NCI-H446 (cell line): ENCODE data around the gene AOX1.
"Not testable (repeated sequence)": the region's sequence is repeated elsewhere in the genome, so short reads cannot be mapped to it uniquely, and the experiment has no call there.

ENCODE experiments used
- DNase-seq, 2 experiments: peaks; one replicate each; lab custom pipeline; 2025; lab: John Stamatoyannopoulos, UW

AOX1 gene

DNA sequence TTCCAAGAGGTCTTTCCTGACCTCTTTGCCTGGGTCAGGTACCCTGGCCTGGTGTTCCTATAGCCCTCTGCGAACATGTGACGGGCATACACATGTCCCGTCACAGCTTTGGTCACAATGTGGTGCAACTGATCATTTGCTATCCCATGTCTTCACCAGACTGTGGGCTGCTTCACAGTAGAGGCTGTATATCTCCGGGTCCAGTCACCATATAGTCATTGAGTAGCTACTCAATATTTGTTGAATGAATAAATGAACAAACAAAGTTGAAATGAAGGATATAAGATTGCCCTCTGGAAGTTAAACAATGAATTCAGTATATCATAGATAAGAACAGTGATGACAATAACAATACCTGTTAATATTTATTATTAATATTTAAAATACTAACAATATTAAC, 16.8 kb downstream of the AOX1 start:
- no peak for DNase-seq

DNA sequence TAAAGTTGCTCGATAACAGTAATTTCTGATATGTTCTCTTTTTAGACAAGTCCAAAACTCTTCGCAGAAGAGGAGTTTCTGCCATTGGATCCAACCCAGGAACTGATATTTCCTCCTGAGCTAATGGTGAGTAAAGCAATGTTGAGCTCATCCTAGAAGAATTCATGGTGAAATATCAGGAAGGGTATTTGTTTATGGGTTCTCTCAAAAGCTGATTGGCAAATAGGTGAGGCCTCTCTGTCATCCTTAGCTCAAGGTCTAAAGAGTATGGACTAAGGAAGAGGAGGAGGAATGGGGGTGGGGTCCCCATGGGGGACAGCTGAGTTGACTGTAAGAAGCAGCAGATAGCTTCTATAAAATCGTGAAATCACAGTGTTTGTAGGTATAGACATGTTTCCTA, 18.2 kb downstream of the AOX1 start:
- no peak for DNase-seq

DNA sequence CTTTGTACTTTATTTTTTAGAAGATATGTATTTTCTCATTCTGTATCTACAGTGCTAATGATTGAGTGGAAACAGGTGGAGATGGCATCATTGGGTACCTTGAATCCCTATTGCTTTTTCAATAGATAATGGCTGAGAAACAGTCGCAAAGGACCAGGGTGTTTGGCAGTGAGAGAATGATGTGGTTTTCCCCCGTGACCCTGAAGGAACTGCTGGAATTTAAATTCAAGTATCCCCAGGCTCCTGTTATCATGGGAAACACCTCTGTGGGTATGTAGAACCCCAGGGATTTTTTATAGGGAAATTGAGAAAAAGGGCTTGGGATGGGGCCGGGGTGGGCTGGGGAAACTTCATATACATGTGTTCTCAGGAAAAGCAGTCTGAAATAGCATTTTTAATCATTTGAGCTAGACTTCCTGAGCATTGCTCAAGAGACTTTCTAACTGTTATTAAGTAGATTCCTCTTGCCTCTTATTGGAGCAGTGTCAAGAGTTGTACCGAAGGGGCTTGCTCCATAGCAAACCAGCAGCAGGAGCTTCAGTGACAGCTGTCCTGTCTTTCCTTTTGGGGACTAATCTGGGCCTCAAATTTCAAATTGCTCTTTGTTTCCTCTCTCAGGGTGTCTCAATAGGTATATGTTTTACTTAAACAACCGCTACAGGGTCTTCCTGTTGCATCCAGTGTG, 18.9 kb downstream of the AOX1 start:
- DNase-seq = no peak

DNA sequence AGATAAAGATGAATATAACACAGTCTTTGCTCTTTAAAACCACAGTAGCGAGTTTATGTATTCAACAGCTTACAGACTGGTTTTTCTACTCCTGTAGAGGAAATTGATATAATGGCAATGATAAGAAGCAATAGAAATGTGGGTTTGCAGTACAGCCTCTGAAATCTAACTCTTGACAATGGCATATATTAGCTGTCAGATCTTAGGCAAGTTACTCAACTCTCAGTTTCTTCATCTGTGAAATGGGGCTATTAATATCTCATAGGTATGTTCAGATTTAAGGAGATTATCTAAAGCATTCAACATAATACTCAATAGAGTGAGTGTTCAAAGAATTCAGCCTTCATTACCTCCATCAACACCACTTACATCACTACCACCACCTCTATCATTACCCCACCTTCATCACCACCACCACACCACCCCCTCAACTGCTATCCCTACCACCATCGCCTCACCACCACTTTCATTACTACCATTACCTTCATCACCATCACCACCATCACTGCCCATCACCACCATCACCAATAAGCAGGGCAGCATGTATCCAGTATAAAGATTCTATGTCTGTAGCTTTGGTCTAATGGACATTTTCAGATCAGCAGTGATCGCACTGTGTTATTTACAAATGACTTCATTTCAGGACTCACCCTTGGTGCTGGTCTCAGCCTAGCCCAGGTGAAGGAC, 22.7 kb downstream of the AOX1 start:
- no peak for DNase-seq

DNA sequence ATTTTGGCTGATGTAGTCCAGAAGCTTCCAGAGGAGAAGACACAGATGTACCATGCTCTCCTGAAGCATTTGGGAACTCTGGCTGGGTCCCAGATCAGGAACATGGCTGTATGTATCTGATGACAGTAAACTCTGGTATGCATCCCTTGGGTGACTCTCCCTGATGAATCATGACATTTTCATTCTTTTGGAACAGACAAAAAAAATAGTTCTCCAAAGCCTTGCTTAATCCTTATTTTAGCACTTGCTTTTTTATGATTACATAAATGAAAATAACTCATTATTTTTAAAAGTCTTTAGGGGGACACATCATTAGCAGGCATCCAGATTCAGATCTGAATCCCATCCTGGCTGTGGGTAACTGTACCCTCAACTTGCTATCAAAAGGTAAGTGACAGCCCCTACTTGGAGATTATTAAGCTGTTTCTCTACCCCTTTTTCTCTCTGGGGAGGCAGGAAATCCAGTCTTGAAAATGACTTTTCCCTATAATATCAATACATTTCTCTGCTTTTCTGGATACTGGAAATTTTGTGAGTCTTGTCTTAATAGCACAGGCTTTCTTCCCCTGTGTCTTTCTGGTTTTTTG, 23.3 kb downstream of the AOX1 start:
- no peak for DNase-seq

DNA sequence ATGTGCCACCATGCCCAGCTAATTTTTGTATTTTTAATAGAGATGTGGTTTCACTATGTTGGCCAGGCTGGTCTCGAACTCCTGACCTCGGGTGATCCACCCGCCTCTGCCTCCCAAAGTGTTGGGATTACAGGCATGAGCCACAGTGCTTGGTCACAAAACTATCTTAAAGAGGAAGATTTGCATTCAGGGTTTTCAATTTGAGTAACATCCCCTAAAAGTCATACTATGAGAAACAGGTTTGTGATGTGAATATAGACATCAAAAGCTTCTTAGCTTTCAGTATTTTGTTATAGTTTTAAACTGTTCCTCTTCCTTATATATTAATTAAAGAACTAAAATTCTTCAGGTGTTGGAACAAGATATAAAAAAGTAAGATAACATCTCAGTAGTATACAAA, 24.4 kb downstream of the AOX1 start:
- not testable (repeated sequence) for DNase-seq

DNA sequence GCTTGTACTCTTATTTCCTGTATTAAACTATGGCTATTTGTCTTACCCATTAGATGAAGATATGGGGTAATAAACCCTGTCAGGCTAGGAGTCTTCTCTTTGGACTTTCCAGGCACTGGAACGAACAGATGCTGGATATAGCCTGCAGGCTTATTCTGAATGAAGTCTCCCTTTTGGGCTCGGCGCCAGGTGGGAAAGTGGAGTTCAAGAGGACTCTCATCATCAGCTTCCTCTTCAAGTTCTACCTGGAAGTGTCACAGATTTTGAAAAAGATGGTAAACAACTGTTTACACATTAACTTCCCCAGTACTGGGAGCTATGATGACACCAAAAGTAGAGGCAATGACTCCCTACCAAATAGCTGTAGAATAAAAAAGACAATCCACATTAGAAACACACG, 27.9 kb downstream of the AOX1 start:
- DNase-seq = no peak

DNA sequence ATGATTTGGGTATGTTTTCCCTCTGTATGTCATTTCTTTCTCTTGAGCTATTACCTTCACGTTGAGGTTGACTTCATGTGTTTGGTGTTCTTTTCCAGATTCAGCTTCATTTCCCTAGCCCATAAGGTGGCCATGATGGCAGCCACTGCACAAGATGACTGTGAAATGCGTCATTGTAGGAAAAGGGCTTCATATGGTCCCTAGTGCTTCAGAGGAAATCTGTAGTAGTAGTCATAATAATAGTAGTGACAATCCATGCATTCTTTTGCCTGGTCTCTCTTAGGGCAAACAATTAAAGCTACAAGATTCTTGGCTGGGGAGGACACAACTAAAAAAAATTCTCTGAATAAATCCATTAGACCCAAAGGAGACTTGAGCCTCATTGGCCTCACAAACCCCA, 28.4 kb downstream of the AOX1 start:
- DNase-seq = no peak

DNA sequence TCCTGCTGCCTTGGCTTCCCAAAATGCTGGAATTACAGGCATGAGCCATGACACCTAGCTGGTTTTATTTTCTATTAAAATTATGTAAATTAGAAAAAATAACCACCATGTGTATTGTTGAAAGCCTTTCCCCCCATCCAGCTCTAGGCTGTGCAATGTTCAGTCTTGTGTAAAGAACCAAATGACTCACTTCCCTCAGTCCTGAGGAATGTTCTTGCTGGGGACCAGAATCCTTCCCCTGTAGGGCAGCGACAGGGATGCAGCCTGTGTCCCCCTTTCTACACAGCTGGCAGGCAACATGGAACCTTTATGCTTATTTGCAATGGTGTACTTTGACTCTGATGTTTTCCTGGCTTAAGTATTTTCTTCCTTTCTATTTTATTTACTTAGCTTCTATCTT, 29.4 kb downstream of the AOX1 start:
- no peak for DNase-seq

DNA sequence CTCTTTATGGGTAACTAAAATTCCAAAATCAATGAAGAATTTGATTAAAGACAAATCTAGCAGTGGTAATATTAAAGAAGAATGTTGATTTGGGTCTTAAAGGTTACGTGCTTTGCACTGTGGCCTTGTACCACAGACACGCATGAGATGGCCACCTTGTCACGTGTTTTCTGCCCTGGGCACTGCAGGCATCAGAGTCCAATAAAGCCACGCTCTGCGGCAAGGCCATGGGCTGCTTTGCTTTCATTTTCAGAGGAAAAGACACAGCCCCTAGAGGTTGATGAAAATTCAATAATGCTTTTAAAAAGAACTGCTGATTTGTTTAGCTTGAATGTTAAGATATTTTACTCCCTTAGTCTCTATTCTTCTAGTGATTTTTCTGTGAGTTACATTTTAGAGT, 30.4 kb downstream of the AOX1 start:
- no peak for DNase-seq

DNA sequence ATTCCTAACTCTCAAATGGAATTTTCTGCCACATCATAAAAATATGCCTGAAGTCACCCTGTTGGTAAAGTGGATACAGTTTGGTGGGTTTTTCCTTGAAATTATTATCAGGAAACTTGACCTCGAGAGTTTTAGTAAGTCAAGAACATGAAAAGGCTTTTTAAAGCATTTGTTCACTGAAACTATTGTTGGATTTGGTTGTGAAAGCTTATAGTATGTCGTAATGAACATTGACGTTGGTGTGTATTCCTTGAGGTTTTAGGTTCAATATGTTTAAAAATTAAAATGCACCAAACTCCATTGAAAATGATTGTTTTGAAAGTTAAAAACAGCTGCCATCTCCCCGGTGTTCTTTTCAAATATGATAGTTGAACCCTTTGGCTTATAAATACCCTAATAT, 30.8 kb downstream of the AOX1 start:
- DNase-seq = no peak

DNA sequence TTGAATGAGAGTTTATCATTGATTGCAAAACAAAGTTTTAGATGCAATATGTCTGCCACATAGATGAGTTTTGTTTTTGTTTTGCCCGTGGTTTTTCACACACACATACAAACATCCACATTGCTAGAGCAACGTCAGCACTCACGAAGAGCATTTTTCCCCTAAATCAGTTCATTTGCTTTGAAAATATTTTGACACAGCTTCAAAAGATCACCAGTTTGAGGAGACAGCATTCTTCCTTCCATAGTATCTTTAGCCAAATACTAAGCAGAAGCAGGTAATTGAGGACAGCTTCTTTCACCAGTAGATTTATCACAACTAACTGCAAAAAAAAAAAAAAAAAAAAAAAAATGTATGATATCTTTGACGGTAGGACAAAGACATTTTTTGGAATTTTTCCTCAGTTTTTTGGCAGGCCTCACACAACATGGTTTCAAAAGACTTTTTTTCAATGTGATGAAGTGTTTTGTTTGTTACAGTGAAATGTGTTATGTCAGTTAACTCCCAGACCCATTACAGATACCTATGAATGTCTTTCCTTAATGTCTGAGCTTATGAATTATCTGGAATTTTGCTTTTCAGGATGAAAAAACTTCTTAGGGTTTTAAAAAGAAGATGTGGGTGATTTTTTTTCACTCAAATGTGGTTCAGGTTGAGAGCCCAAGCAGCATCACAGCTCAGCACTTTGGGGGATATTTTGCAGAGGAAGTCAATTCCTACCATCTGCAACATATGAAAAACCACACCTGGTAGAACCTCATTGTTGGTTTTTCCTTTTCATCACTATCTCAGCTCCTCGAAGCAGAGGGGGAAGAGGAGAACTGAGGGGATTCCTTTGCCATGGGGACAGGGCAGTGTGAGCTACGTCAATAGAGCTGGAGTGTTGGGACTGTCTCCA, 31.6 kb downstream of the AOX1 start:
- DNase-seq = no peak

DNA sequence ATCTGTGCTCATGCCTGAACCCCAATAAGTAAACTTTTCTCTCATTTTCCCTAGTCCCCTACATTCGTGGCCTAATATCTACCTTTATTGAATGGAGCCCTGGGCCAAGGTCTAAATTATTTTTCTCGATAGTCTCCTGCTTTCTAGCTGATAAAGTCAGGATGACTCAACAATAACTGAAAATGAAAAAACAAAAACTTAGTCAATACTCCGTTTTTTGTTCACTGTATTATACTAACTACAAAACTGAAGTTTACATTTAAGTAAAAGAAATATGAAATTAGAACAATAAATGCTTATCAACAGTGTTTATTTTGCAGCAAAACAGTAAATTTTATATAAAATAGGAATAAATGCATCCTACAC, 32.2 kb downstream of the AOX1 start:
- DNase-seq = no peak

DNA sequence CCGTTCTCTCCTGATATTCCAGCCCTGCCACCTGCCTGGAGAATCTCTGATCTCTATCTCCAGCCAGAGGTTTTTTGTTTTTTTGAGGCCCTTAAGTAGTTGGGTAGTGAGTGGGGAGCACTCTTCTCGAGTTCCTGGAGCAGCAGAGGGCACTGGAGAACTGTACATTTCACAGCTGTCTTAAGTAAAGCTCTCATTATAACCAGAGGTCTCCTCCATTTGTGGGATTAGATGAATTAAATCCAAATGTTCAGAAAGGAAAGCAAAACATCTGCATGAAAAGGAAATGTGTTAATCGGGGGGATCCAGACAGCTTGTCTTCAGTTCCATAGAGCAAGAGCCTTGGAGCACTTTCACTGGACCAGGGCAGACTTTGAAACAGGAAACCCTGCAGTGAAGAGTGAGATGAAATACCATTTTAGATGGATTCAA, 32.8 kb downstream of the AOX1 start:
- DNase-seq = no peak

DNA sequence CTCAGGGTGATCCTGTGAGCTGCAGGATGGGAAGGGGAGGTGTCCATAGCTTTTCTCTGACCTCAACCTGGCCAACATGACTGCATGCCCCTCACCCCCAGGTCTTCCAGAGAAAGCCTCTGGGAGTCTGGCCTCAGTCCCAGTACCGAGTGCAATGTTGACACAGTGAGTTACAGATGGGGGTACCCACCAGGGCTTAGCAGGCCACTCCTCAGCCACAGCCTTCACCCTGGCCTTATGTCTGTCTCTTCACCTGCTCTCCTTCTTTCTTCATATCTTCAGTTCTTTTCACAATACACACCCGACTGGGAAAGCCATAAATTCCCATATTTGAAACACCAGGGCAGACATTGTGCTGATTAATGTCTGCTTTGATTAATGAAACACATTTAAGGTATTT, 33.5 kb downstream of the AOX1 start:
- no peak for DNase-seq

DNA sequence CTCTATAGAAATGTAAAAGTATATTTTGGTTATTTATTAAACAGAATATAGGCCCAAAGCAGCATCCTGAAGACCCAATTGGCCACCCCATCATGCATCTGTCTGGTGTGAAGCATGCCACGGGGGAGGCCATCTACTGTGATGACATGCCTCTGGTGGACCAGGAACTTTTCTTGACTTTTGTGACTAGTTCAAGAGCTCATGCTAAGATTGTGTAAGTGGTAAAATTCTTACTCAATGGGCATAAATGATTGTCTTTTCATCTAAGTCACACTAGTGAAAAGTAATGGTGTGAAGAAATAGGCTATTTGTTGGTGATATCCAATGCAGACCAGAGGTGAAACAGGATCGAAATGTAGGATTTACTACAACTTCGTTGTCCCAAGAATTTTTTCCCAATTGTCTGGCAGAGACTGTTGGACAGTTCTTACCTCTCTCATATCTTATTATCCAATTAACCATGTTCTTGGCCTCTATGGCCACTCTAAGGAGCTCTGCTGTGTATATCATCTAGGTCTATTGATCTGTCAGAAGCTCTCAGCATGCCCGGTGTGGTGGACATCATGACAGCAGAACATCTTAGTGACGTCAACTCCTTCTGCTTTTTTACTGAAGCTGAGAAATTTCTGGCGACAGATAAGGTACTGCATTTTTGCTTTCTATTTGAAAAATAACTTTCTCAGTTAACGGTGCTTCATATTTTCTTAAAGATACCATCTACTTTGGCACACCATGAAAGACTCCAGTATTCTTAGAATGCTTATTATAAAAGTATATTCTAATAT, 35.0 kb downstream of the AOX1 start:
- no peak for DNase-seq

DNA sequence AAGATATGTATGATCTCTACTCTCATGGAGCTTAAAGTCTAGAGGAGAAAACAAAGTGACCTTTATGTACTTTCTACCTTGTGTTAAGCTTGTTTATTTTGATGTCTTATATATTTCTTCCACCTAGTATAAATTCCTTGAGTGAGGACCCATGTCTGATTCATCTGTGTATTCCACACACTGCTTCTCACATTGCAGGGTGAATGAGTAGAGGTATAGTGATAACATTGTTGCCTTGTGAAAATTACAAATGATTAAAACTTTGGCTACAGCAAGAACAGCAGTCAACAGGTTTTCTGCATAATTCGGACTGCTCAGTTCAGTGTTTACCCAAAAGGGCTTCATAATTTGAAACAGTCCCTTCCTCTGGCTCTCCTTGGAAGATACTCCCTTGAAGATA, 36.3 kb downstream of the AOX1 start:
- no peak for DNase-seq

DNA sequence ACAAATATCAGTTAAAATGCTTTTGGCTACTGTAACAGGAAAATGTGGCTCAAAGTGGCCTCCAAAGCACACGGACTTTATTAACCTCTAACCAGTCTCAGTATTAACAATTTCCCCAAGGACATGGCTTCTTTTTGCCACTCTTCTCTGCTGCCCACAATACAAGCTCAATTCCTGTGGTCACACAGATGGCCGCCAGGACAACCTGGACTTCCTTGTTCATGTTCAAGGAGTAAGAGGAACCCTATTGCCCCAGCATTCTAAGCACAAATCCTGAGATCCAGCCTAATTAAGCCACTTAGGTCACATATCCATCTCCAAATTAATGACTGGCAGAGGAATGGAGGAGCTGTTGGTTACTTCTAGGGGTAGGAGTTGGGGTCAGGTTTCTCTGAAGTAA, 38.2 kb downstream of the AOX1 start:
- DNase-seq = no peak

DNA sequence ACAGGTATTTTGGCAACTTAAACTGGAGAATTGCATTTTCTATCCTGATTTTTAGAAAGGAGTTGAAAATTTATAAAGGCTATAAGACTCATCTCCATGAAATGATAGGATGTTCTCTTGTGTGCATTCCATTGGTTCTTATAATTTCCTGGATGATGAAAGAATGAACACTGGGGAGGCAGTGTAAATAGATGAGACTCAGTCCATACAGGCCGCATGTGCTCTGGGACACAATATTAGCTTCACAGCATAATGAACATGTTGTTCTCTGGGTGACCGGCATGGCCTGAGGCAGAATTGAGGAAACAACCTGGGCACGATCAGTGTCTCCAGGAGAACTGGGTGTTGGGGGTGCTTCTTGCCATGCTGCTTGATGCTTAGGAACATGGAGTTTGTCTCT, 38.8 kb downstream of the AOX1 start:
- DNase-seq = no peak

DNA sequence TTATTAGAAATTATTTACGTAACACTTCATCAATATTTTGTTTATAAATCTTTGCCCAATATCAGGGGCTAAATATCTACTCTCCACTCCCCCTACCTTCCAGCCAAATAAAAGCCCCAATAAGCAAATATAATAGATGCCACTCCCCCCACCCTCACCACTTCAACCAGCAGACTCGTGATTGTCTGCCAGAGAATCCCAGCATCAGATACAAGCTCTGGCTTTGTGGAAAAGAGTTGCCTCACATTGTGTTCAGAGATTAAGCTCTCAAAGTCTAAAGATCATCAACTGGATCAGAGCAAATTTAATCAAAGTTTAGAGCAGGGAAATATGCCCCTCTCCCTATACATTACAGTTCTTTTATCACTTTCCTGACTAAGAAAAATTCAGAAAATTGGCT, 39.5 kb downstream of the AOX1 start:
- no peak for DNase-seq

DNA sequence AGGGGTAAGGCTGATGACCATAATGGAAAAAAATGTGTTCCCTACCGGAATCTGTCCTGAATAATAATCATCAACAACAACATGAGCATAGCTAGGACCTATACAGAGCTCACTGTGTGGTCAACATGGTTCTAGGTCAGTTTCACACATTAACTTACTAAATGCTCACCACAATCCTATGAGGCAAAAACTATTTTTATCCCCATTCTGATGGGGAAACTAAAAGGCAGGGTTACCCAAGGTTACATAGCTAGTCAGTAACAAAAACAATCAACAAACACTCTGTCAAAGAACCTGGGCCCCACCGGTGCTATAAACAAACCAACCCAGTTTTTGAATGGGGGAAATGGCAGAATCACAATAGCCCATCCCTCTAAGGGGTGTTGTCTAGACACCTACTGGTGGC, 40.1 kb downstream of the AOX1 start:
- DNase-seq = no peak
